GM20000 (cell line): ENCODE data around the gene CER1.

Source experiments
- DNase-seq: peaks from one replicate; pipeline ENCODE4 v3.0.0; 2012; ENCODE audit warnings: low spot score
- TF ChIP-seq, protein P1 (sequence below): IDR thresholded peaks from 2 replicates; pipeline ENCODE4 v1.5.1; 2012; ENCODE audit warnings: mild to moderate bottlenecking, control low read depth; ENCODE audit errors: extremely low read depth, missing control alignments

The CER1 gene

DNA sequence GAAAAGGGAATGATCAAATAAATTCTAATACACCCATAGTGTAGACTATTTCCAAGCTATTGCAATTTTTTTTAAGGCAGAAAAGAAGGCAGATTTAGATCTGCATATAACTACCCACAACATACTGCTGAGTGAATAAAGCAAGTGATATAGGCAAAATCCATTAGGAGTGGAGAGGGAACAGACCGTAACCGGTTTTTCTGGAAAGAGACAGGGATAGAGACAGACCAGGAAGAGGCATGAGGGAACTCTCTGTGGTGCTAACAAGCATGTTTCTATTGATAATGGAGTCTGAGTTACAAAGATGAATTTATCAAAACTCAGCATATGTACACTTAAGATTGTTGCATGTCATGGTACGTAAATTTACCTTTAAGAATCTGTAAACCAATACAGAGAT, 43.8 kb downstream of the CER1 start:
- TF ChIP-seq, protein P1, sequence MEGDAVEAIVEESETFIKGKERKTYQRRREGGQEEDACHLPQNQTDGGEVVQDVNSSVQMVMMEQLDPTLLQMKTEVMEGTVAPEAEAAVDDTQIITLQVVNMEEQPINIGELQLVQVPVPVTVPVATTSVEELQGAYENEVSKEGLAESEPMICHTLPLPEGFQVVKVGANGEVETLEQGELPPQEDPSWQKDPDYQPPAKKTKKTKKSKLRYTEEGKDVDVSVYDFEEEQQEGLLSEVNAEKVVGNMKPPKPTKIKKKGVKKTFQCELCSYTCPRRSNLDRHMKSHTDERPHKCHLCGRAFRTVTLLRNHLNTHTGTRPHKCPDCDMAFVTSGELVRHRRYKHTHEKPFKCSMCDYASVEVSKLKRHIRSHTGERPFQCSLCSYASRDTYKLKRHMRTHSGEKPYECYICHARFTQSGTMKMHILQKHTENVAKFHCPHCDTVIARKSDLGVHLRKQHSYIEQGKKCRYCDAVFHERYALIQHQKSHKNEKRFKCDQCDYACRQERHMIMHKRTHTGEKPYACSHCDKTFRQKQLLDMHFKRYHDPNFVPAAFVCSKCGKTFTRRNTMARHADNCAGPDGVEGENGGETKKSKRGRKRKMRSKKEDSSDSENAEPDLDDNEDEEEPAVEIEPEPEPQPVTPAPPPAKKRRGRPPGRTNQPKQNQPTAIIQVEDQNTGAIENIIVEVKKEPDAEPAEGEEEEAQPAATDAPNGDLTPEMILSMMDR: no peak
- DNase-seq: no peak

DNA sequence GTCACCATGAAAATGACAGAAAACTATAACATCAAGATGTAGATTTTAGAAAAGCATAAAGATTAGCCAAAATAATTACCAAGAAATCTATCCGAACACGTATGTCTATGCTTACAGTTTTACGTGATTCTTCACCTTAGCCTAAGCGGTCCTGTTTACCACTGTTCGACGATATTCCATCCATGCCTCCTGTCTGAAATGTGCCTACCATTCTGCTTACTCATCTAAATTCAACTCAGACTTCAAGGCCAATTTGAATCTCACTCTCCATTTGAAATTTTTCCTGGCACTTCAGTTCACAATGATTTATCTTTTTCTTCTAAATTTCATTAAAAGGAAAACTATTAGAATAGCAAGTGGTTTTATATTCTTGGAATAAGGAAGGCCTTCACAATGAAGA, 44.7 kb downstream of the CER1 start:
- TF ChIP-seq, protein P1: no peak
- no peak for DNase-seq

DNA sequence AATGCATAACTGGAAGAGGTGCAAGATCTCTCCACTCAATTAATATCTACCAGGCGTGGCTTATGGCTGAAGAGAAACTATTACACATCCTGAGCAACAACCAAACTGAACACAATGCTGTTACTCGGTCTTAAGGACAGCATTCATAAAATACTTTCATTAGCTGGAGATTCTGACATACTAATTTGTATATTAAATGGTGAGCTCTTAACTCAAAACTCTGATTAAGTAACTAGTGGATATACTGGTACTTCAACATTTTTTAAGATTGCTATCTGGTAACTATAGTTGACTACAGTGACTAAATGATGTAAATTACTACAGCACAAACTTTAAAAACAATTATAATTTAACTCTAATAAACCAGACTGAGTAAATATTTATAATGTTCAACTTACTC, 45.1 kb downstream of the CER1 start:
- DNase-seq: no peak
- TF ChIP-seq, protein P1: no peak

DNA sequence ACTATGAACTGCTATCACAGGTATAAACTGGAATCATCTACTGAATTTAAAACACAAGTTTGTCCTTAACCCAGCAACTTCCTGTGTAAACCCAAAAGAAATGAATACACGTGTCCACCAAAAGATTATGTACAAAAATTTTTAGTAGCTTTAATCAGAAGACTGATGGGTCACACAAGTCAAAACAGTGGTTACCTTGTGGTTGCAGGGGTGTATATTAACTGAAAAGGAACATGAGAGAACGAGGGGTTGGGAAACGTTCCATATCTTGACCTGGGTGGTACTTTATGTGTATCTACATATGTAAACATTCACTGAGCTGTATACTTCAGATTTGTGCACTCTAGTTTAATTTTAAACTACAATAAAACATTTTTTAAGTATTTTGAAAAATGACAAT, 47.9 kb downstream of the CER1 start:
- TF ChIP-seq, protein P1: no peak
- DNase-seq: no peak

DNA sequence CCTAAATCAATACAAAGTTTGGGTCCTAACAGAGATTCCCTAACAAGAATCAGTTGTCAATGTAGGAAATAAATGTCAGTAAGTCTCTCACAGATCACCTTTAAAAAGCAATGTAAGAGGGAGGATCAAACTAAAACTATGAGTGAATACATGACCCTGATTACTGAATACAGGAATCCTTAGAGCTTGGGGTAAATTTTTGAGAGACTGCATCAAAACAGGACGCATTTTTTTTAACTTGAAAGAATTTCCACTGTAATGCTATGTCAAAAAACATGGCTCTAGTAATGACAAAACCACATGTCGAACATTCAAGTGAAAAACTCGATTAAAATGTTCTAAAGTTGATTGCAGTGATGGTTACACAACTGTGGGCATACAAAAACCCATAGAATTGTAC, 51.2 kb downstream of the CER1 start:
- TF ChIP-seq, protein P1: no peak
- no peak for DNase-seq

DNA sequence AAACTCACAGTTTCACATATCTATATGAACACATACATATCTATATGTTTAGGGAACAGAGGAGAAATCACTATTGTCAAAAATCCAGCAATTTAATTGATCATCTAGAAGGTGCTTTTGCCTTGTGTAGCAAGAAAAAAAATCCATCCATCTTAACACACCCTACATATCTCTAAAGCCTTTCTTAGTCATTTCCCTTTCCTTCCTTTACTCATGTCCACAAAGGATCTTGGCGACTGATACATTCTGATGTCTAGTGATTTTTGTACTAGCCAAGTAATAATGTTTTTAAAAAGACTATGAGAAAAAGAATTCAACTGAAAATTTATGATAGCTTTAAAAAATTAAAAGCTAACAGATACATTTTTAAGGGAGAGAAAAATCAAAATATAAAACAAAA, 51.8 kb downstream of the CER1 start:
- TF ChIP-seq, protein P1: no peak
- no peak for DNase-seq
